ENCODE results near the gene LZTFL1.

DNA sequence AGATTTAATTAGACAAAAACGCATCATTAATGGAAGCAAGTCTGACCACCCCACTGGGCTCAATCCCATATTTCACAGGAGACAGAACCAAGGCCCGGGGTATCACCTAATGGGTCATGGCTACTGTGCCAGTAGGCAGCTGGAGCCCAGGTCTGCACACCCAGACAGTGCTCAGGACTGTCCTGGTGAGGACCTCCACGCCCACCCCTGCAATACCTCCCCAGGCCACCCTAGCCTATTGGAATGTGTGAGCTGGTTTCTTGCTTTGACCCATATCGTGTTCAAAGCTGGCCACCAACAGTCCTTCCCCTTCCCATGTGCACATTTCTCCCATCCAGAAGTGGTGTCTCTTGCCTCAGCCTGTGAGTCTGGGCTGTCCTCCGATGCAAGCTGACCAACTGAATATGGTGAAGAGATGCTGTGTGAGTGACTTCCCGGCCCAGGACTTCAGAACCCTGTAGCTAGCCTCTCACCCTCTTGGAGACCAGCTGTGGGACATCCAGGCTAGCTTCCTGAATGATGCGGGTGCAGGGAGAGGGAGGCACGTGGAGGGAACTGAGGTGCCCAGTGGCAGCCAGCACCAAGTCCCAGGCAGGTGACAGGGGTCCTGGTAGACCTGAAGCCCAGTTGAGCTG, 64.7 kb downstream of the LZTFL1 start:
- no peak for TF ChIP-seq CTCF (IDR thresholded peaks at IDR 0.05)
- TF ChIP-seq POLR2AphosphoS5 (IDR thresholded peaks at IDR 0.05) = no peak

All from gastroesophageal sphincter (tissue), 3 donors.